Upper lobe of left lung (tissue), 4 donors: Measurements from ENCODE around the gene WDR37.

ENCODE experiments used
- POLR2A ChIP-seq, 4 donors: fragments of 450-650 bp; IDR thresholded peaks; one replicate each; pipeline ENCODE4 v1.5.1; 2016 to 2017; ENCODE audit warnings: antibody characterized with exemption in 4 of 4, mild to moderate bottlenecking in 2 of 4
- POLR2AphosphoS5 ChIP-seq, 2 donors: sonication (generic); formaldehyde crosslinking; IDR thresholded peaks; one replicate each; pipeline ENCODE4 v1.5.1; 2017; ENCODE audit warnings: antibody characterized with exemption in 2 of 2
- TF ChIP-seq, protein P1 (sequence below), 6 experiments: fragments of 450-650 bp in 4 of 6; fragments of 200-600 bp in 2 of 6; sonication (generic) in 2 of 6; IDR thresholded peaks; one replicate each; pipeline ENCODE4 v1.5.1; 2016 to 2019; ENCODE audit warnings: antibody characterized with exemption in 6 of 6

DNA sequence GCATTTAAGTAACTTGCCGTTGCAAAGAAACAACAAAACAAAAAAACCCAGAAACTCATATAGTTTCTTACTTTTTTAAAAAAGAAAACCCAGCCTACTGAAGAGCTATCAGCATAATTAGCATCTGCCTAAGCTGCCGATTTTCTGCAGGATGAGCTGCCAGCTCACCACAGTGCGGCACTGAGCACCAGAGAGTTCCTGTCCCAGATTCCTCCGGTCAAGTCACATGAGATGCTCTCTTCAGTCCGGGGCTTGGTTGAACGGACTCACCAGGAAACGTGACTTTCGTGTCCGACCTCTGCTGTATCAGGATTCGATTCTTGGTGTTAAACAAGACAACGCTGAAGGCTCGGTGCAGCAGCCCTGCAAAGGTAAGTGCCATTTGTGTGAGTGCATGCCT is 33.8 kb upstream of the WDR37 start:
- no peak for TF ChIP-seq POLR2A (IDR thresholded peaks at IDR 0.05)
- no peak for TF ChIP-seq POLR2AphosphoS5 (IDR thresholded peaks at IDR 0.05)
- TF ChIP-seq, protein P1, sequence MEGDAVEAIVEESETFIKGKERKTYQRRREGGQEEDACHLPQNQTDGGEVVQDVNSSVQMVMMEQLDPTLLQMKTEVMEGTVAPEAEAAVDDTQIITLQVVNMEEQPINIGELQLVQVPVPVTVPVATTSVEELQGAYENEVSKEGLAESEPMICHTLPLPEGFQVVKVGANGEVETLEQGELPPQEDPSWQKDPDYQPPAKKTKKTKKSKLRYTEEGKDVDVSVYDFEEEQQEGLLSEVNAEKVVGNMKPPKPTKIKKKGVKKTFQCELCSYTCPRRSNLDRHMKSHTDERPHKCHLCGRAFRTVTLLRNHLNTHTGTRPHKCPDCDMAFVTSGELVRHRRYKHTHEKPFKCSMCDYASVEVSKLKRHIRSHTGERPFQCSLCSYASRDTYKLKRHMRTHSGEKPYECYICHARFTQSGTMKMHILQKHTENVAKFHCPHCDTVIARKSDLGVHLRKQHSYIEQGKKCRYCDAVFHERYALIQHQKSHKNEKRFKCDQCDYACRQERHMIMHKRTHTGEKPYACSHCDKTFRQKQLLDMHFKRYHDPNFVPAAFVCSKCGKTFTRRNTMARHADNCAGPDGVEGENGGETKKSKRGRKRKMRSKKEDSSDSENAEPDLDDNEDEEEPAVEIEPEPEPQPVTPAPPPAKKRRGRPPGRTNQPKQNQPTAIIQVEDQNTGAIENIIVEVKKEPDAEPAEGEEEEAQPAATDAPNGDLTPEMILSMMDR (IDR thresholded peaks at IDR 0.05), result no peak
